OCI-LY3 (cell line): ENCODE data around the gene EHMT1.

Experiments
- H2AFZ ChIP-seq: fragments of 200-600, 300-600 bp; shearing (Covaris generic); 2 replicates; pipeline ENCODE4 v1.6.0; 2014; ENCODE audit warnings: antibody characterized with exemption, low read depth, low read length
- H3K27ac ChIP-seq: fragments of 200-600, 300-600 bp; sonication (generic); 2 replicates; pipeline ENCODE4 v1.5.1; 2014; ENCODE audit warnings: mild to moderate bottlenecking, low read length, moderate library complexity, mixed read lengths
- H3K27me3 ChIP-seq: fragments of 200-600, 300-600 bp; sonication (generic); 2 replicates; pipeline ENCODE4 v1.6.1; 2014; ENCODE audit warnings: low read depth, low read length, mixed read lengths
- H3K36me3 ChIP-seq: fragments of 200-600, 300-600 bp; sonication (generic); replicated peaks from 2 replicates; pipeline ENCODE3; 2014; ENCODE audit warnings: low read depth, low read length, mixed read lengths
- H3K4me1 ChIP-seq: fragments of 300-600, 200-600 bp; sonication (generic); 2 replicates; pipeline ENCODE4 v1.6.1; 2014; ENCODE audit warnings: low read length, mixed read lengths
- H3K4me2 ChIP-seq: fragments of 200-600, 300-600 bp; sonication (generic); 2 replicates; pipeline ENCODE4 v1.6.1; 2014; ENCODE audit warnings: low read length, mixed read lengths
- H3K4me3 ChIP-seq: fragments of 300-600, 200-600 bp; sonication (generic); 2 replicates; pipeline ENCODE4 v1.5.1; 2014; ENCODE audit warnings: antibody characterized with exemption, mild to moderate bottlenecking, low read length, moderate library complexity
- H3K79me2 ChIP-seq: fragments of 300-600, 200-600 bp; shearing (Covaris generic); 2 replicates; pipeline ENCODE4 v1.6.1; 2014; ENCODE audit warnings: mild to moderate bottlenecking, low read length, mixed read lengths
- H3K9ac ChIP-seq: fragments of 300-600, 200-600 bp; shearing (Covaris generic); 2 replicates; pipeline ENCODE4 v1.6.0; 2014; ENCODE audit warnings: mild to moderate bottlenecking, low read length, moderate library complexity
- H3K9me3 ChIP-seq: fragments of 200-600, 300-600 bp; shearing (Covaris generic); 2 replicates; pipeline ENCODE4 v1.6.1; 2014; ENCODE audit warnings: low read length, mixed read lengths; ENCODE audit not compliant: insufficient read depth
- H4K20me1 ChIP-seq: fragments of 200-600, 300-600 bp; sonication (generic); 2 replicates; pipeline ENCODE4 v1.6.1; 2016; ENCODE audit warnings: low read length, mixed read lengths; ENCODE audit not compliant: insufficient read depth
- EZH2phosphoT487 ChIP-seq: fragments of 200-600 bp; shearing (Covaris generic); IDR thresholded peaks from 2 replicates; pipeline ENCODE4 v1.6.1; 2018; ENCODE audit warnings: antibody characterized with exemption, mixed run types, low read depth
- TF ChIP-seq, protein P1 (sequence below): fragments of 200-600, 300-600 bp; sonication (generic); IDR thresholded peaks from 2 replicates; pipeline ENCODE4 v1.5.1; 2014; ENCODE audit warnings: antibody characterized with exemption, low read length, low read depth

Gene EHMT1

DNA sequence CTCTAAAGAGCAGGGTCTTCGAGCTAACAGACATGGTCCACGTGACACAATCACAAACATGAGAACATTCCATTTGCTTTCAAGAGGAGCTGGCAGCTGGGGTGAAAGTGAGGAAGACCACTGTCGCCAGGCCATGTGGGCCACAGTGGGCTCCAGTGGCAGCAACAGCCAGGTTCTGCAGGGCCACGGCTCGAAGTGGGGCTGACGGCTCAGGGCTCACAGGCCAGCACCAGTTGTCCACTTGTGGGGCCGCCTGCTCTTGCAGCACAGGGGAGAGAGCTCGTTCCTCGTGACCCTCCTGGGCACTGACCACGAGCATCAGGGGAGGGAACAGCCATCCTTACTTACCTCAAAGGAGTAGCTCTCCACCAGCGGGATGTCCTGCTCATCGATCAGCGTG lies 30.5 kb upstream of the EHMT1 start:
- peaks cover 8% of the 10 kb centered on the region for H3K4me1 ChIP-seq
- TF ChIP-seq, protein P1, sequence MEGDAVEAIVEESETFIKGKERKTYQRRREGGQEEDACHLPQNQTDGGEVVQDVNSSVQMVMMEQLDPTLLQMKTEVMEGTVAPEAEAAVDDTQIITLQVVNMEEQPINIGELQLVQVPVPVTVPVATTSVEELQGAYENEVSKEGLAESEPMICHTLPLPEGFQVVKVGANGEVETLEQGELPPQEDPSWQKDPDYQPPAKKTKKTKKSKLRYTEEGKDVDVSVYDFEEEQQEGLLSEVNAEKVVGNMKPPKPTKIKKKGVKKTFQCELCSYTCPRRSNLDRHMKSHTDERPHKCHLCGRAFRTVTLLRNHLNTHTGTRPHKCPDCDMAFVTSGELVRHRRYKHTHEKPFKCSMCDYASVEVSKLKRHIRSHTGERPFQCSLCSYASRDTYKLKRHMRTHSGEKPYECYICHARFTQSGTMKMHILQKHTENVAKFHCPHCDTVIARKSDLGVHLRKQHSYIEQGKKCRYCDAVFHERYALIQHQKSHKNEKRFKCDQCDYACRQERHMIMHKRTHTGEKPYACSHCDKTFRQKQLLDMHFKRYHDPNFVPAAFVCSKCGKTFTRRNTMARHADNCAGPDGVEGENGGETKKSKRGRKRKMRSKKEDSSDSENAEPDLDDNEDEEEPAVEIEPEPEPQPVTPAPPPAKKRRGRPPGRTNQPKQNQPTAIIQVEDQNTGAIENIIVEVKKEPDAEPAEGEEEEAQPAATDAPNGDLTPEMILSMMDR = no peak
- TF ChIP-seq EZH2phosphoT487 = no peak
- H3K9me3 ChIP-seq = no peaks in the 10 kb centered on the region
- no peak overlapping the region for H3K9ac ChIP-seq
- H4K20me1 ChIP-seq = peaks cover 17% of the 10 kb centered on the region
- peaks cover 28% of the 10 kb centered on the region for H3K36me3 ChIP-seq
- no peaks in the 10 kb centered on the region for H3K27me3 ChIP-seq
- H3K79me2 ChIP-seq = peaks cover 28% of the 10 kb centered on the region
- H3K4me2 ChIP-seq = no peak overlapping the region
- H3K27ac ChIP-seq = no peak overlapping the region
- no peak overlapping the region for H2AFZ ChIP-seq
- H3K4me3 ChIP-seq = no peak overlapping the region

DNA sequence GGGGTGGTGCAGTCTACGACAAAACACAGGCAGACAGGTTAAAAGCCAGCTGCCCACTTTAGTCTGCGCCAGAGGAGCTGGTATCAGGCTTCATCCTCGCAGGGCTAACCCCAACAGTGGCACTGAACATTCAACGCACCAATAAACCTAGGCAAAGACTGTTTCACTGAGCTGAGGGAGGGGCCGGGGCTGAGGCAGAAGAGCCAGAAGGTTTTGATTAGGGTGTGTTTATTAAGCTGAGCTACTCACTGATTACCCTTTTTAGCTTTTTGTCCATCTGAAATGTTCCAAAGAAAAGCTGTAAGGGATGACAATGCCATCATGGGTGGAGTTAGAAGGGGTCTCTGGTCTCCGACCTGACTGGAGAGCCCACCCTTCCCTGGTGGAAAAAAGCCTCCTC lies 29.9 kb upstream of the EHMT1 start:
- no peak overlapping the region for H2AFZ ChIP-seq
- peaks cover 27% of the 10 kb centered on the region for H3K79me2 ChIP-seq
- peaks cover 12% of the 10 kb centered on the region for H4K20me1 ChIP-seq
- peak overlapping the region; percentile 88 for H3K4me3 ChIP-seq
- H3K27ac ChIP-seq = no peak overlapping the region
- peaks cover 8% of the 10 kb centered on the region for H3K4me1 ChIP-seq
- TF ChIP-seq, protein P1 = no peak
- no peak for TF ChIP-seq EZH2phosphoT487
- H3K4me2 ChIP-seq = peak overlapping the region; percentile 95
- no peaks in the 10 kb centered on the region for H3K9me3 ChIP-seq
- H3K36me3 ChIP-seq = peaks cover 28% of the 10 kb centered on the region
- H3K9ac ChIP-seq = peak overlapping the region; percentile 77
- H3K27me3 ChIP-seq = no peaks in the 10 kb centered on the region

DNA sequence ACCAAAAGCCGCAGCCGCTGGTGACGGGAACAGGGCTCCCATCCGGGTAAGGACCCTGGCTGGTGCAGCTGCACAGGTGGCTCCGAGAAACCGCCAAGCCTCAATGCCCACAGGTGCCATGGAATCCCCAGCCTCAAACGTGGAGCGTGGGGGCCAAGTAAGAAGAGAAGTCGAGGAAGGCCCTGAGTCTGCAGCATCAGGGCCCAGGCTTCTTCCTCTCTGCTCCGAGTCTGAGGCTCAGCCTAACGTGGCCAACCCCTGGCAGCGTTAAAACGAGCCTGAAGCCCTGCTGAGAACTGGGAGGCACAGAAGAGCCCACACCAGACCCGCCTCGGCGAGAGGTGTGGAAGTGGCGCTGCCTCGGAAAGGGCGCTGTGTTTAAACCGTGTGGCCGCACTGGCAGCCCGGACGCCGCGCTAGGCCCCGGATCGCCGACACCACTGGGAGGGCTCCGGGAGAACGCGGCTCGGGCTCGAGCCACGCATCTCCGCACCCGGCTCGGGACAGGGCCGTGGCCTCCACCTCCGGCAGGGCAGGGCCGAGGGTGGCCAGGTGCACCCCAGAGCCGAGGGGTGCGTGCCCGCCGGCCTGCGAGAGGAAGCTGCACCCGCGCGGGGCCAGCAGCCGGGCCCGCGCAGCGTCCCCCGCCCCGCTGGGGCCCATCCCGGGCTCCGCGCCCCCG lies 29.2 kb upstream of the EHMT1 start:
- Histone ChIP-seq H3K4me3 (peak overlapping the region; percentile 88), H3K9ac (peak overlapping the region; percentile 77), H3K36me3 (peaks cover 27% of the 10 kb centered on the region), H3K27ac (no peak overlapping the region), H4K20me1 (peaks cover 12% of the 10 kb centered on the region), H3K27me3 (no peaks in the 10 kb centered on the region), H3K4me2 (peak overlapping the region; percentile 95), H3K79me2 (peaks cover 25% of the 10 kb centered on the region), H2AFZ (no peak overlapping the region), H3K9me3 (no peaks in the 10 kb centered on the region), H3K4me1 (peaks cover 8% of the 10 kb centered on the region)
- TF ChIP-seq EZH2phosphoT487 = no peak
- TF ChIP-seq, protein P1 = no peak

DNA sequence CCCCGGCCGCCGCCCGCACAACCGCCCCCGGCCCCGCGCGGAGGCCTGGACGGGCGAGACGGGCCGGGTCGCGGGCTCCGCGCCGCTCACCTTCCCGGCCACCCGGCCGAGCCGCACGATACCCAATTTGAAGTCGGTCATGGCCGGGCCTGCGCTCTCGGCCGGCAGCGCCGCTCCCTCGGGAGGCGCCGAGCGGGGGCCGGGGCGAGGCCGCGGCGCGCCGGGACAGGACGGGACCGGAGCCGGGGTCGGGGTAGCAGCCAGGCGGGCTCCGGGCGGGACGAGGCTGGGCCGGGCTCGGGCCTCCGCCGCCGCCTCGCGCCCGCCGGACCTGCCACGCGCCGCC lies 28.7 kb upstream of the EHMT1 start:
- Histone ChIP-seq H3K9me3 (no peaks in the 10 kb centered on the region), H3K4me1 (peaks cover 8% of the 10 kb centered on the region), H3K4me2 (peak overlapping the region; percentile 95; the same call in 1 of the 2 replicates), H3K27ac (no peak overlapping the region), H3K27me3 (no peaks in the 10 kb centered on the region), H4K20me1 (peaks cover 12% of the 10 kb centered on the region), H3K9ac (peak overlapping the region; percentile 77), H3K79me2 (peaks cover 25% of the 10 kb centered on the region), H3K36me3 (peaks cover 24% of the 10 kb centered on the region), H3K4me3 (peak overlapping the region; percentile 88), H2AFZ (no peak overlapping the region)
- TF ChIP-seq, protein P1 = no peak
- TF ChIP-seq EZH2phosphoT487 = no peak
